GM19035 (cell line): Measurements from ENCODE around the gene PNMA1.

Experiments used
- ATAC-seq: cut with Tn5 transposase; IDR thresholded peaks from one replicate; pipeline ENCODE4 v1.9.1; 2021; ENCODE audit not compliant: unreplicated experiment

Gene PNMA1

DNA sequence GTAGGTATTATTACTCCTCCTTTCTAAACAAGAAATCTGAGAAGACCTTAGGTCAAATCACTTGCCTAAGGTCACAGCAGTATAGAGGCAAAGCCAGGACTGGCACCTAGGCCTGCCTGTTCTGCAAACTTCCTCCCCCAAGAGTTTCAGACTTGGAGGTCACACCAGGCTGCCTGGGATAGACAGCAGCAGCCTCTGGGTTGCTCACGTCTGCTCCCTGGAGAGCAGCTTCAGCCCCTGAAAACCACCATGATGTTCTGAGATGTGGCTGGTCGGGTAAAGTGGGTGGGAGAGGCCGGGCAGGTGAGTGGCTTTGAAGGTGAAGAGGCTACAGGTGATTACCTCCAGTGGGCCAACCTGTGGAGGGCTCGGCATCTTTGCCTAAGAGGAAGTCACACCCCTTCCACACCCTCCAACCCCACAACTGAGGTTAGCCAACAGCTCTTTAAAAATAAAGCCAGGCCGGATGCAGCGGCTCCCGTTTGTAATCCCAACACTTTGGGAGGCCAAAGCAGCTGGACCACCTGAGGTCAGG, 37.0 kb upstream of the PNMA1 start:
- no peak for ATAC-seq

DNA sequence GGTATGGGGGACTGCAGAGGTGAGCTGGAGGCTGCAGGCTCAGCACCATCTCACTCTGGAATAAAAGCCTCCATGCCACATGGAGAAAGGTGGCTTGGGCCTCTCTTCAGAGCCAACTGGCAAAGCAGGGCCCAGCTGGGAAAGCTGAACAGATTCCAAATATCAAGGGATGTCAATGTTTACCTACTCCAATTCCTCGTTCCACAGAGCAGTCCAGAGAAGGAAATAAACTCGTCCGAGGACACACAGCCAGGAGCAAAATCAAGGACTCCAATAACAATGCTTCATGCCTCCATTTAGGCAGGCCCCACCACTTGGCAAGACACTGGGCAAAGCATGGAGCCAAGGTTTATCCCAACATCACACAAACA, 36.3 kb upstream of the PNMA1 start:
- no peak for ATAC-seq

DNA sequence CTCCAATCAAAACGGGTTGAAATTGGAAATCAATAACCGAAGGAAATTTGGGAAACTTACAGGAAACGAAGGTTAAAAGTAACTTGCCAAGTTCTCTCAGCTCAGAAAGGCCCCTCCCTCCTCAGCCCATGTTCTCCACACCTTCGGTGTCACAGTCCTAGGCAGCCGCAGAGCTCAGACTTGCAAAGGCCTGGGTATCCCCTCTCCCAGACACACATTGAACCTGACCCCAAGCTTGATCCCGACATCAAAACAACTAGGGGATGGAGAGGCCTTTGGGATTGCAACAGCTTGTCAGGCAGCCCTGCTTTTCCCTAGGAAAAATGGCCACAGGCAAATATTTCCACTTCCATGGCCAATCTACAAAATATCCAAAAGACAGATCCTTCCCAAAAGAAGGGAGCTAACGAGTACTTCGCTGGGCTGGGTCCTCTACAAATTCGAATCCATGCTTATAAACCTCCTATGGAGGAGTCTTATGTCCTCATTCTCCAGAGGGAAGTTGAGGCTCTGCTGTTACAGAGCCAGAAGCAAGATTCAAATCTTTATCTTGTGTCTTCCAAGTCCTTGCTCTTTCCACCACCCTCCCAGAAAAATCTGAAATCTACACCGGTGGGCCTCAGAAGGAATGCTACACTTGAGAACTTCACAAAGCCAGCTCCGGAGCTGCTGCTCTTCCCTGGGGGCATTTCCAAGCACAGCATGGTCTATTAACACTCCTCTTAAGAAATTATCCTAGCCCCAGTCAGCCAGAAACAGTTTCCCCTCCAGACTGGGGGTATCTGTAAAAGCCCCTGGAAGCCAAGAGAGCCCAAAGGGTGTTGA, 35.7 kb upstream of the PNMA1 start:
- ATAC-seq = no peak

DNA sequence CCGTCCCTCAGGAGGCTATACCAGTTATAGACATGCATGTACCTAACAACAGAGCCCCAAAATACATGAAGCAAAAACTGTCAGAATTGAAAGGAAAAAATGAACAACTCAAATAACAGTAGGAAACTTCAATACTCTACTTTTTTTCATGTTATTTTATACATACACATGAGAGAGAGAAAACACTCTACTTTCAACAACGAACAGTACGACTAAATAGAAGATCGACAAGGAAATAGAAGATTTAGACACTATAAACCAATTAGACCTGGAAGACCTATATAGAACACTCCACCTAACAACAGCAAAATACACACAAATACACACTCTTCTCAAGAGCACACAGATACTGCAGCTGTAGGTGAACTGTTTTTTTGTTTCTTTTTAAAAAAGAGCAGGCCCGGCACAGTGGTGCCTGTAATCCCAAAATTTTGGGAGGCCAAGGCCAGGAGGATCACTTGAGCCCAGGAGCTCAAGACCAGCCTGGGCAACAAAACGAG, 34.7 kb upstream of the PNMA1 start:
- no peak for ATAC-seq

DNA sequence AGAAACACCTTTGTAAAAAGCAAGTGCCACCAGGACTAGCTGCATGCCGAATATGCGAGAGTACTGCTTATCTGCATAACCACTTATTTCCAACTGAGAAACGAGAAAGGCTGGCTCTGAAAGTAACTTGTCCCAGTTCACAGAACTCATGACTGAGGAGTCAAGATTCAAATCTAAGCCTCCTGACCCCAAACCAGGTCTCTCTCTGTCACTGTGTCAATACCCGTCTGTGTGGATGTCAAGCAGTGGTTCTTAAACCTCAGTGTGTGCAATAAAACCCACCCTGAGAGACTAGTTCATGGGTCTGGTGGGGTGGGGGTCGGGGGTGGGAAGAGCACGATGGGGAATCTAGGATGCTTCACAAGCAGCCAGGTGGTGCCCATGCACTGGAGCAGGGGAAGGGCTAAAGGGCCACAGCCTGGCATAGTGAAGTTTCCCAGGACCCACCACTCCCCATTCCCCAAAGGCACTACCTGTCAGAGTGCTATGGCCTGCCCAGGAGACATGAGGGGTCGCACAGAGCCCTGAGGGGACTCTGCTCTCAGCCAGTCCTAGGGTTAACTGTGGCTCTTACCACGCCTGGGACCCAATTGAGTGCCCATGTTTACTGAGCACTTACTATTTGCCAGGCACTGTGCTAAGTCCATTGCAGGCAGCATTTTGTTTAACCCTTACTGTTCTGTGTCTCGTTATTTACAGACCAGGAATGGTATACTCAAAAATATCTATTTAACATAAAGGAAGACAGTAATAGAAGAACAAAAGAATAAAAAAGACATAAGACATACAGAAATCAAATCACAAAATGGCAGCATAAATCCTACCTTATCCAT, 33.4 kb upstream of the PNMA1 start:
- ATAC-seq = no peak

DNA sequence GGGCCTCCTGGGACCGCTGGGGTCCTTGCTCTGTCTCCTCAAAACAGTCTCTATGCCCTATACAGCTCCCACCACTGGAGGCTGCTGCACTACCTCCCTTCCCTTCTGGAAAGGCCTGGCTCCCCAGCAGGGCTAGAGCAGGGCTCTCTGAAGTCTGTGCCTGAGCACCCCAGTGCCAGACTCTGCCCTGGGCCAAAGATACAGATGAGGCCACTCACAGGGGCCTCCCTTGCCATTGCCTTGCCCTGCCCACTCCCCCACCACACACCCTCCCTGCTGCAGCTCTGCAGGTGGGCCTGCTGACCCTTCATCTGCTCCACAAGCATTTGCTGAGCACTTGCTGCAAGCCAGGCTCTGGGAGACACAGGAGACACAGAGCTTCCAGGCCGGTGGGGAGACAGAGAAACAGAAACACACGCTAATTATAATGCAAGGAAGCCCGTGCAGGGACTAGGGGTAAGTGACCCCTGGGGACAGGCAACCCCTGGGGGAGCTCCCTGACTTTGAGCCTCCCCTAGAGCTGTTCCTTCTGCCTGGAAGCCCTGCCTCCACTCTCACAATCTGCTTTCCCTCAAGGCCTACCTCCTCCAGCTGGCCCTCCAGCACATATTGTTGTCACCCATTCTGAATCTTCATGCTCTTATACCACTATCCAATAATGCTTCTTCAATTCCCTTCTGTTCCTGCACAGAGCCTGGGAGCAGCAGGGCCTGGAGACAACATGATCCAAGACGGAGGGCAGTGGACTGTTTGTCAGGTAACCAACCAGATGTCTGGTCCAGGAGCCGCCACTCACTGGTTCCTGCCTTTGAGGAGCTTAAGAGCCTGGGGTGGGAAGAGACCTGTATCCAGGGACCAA, 32.6 kb upstream of the PNMA1 start:
- ATAC-seq = no peak

DNA sequence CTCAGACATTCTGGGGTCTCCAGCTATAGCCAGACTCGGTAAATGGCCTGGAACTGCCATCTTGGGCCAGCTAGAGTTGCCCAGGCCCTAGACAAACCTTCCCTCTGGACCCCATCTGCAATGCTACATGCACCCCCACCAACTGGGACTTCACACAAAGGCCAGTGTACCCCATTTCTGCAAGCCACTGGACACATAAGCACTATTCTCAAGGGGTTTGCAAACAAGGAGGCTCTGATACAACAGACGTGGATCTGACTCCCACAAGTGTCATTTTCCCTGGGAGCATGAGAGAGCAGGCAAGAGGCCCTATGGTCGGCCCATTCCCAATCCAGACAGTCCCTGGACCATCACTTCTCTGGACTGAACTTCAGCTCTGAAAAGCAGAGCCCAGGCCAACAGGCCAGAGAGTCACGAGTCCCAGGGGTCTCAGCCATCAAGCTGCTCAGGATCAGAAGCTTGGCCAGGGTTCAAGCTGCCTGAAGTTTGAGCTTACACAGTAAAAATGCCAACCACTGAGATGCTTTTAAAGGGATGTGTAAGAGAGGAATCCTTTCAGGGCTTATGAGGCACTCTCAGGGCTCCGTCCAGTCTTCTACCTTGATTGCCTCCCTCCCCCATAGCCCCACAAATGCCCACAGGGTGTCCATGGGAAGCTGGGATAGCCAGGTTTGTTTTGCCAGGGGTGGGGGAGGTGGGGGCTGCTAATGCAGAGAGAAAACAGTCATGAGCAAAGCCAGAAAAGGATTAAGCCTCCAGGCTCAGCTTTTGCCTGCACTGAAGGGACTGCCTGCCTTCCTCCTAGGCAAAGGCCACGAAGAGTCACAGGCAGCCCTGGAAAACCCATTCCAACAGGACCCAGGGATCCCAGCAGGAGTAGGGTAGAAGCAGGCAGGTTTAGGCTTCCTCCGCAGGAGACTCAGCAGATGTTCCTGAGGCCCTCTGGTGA, 31.7 kb upstream of the PNMA1 start:
- no peak for ATAC-seq

DNA sequence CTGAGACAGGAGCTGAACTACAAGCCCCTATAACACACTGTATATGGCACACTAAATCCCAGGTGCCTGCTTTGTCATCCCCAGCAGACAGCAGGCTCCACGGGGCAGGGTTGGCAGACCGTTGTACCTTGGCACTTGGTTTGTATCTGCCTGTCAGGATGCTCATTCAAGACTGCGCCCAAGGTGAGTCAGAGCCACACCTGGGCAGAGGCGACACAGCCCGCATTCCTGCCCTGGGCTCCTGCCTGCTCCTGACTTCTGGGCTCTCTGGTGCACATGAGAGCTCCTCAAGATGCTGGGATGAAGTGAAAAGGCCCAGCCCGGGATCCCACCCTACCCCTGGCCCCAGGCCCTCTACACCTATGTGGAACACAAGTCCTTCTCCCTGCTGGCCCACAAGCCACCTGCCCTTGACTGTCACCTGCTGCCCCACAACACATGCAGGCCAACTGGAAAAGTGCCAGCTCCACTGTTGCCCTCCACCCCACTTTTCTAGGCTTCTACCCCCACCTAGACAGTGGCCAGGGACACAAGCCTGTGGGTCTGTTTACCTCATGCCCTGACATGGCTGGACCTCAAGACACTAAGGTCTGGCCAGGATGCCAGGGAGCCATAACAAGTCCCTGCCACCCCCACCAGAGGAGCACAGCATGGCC, 30.8 kb upstream of the PNMA1 start:
- ATAC-seq = no peak

DNA sequence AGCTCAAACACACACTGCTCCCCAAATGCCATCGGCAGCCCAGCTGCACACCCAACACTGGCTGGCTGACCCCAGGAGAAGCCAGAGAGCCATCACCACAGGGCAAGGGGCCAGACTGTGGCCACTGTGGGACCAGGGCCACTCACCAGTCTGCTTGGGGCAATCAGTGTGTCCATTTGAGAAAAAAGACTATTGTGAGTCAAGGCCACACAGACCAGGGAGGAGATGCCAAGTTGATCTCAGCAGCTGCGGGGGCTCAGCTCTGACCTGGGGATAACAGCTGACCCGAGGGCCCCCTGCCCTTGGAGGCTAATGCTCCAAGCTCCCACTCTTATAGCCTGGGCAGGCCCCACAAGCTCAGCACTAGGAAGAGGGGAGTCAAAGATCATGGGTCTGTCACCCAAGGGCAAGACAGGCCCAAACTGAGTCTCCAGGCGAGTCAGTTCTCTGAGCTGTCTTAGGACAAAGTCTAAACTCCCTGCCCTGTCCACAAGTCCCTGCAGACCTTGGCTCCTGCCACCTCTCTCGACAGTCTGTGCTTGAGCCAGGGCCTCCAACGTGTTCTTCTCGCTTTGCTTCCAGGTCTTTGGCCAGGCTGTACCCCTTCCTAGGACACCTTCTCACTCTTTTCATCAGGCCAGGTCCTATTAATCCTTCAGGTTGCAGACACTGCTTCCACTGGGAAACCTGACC, 30.1 kb upstream of the PNMA1 start:
- no peak for ATAC-seq

DNA sequence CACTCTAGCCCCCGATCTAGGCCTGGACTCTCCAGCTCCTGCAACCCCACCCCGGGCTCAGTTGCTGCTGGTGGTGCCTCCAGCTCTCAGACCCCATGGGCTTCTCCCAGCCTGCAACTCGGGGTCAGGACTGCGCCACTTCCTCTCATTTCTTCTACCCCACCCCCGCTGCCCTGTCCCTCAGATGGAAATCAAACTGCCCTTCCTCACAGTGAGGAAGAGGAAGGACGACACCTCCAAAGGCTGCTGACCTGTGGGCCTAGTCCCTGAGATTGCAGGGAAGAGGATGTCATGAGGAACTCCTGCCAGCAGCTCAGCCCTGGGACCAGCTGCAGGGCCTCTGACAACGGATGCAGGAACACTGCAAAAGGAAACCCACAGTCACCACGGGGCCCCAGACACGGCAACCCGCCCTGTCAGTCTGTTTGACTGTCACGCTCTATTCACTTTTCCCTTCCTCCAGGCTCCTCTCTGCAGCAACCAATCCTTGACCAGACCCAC, 29.3 kb upstream of the PNMA1 start:
- ATAC-seq = peak; percentile 47

DNA sequence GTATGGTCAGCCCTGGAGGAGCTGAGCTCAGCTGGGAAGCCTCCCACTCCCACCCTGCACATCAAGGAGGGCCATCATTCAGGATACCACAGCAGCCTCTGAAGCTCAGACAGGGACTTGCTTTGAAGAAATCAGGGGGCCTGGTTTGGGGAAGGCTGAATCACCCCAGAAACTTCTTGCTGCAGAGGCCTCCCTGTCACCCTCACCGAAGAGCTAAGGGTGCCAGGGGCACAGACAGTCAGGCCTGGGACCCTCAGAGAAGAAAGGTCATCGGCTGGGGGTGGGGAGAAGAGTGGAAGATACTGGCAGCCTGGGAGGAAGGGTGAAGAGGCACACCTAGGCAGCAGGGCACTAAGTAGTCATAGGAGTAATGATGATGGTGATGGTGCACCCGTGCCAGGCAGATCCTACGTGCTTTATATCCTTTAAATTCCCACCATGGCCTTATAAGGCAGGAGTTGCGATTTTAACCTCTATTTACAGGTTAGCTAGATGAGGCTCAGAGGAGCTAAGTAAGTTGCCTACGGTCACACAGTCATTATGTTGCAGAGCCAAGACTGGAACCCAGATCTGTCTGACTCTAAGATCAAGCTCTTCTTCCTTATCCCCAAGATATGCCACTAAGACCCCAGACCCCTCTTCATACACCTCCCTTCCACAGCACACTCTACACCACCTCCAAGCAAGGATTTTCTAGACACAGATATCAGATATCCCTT, 28.5 kb upstream of the PNMA1 start:
- no peak for ATAC-seq

DNA sequence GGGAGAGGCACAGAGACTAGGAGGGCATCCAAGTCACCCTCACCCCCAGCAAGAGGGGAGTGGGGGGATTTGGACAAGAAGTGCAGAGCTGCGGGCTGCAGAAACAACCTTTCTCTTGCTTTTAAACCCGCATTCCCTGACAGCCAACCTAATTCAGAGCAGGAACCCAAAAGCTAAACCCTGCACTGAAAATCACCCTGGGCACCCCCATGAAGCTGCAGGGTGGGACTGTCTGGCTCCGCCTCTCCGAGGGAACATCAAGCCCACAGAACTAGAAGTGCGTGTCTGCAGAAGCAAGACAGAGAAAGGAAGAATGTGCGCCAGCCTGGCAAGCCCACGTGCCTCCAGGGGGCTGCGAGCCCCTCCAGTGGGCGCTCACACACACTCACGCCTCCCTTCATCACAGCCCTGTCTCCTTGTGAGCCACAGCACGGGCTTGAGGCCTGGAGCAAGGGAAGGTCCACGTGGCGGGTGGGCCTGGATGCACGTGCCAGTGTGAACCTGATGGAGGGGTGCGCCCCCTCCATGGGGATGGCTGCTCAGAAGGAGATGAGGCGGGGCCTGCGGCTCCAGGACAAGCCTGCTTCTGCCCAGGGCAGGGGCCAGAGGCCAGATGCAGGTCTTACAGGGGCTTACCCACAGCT, 27.8 kb upstream of the PNMA1 start:
- ATAC-seq = no peak

DNA sequence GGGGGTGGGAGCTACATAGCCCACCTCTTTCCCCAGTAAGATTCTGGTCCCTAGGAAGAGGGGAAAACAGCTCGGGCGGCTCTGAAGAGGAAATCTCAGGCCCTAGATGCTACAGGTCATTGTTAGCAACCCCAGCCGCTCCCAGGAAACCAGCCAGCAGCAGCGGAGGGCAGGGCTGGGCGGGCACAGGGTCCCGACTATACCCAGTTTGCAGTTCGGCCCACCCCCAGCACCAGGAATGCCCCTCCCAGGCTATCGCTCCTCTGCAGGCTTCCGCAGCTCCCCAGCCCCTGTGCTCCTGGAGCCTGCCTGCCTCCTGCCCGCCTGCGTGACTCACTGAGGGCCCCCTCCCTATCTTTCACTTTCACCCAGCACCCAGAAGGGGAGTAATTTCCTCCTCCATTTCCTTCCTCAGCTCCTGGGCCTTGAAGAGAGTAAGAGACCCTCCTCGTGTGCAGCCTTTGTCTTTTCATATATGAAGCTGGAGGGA, 27.2 kb upstream of the PNMA1 start:
- no peak for ATAC-seq

DNA sequence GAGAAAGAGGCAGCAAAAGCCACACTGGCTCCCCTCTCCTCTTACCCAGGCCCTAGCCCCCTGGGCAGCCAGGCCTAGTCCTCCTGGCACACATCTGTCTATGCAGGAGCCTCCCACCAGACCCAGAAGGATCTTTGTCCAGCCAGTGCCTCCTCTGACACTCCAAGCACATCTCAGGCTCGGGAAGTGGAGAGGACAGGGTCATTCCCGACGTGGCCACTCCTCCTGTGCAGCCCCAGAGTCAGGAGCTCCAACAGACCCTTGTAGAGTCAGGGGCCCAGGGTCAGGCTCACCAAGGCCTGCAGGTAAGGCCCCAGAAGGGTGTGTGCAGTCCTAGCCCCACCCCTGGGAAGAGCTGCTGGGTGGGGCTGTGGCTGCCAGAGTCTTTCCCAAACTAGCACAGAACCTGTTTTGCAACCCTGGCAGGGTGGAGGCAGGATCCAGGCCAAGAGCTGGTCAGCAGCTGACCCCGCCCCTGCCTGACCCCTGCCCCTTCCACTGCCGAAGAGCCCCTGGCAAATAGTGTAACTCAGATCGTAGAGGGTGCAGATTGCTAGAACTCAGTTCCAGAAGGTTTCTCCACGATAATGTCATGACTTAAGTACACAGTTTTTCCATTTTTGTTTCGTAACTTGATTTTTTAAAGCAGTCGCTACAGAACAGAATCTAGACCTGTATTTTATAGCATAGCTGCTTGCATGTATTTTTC, 26.6 kb upstream of the PNMA1 start:
- ATAC-seq = no peak

DNA sequence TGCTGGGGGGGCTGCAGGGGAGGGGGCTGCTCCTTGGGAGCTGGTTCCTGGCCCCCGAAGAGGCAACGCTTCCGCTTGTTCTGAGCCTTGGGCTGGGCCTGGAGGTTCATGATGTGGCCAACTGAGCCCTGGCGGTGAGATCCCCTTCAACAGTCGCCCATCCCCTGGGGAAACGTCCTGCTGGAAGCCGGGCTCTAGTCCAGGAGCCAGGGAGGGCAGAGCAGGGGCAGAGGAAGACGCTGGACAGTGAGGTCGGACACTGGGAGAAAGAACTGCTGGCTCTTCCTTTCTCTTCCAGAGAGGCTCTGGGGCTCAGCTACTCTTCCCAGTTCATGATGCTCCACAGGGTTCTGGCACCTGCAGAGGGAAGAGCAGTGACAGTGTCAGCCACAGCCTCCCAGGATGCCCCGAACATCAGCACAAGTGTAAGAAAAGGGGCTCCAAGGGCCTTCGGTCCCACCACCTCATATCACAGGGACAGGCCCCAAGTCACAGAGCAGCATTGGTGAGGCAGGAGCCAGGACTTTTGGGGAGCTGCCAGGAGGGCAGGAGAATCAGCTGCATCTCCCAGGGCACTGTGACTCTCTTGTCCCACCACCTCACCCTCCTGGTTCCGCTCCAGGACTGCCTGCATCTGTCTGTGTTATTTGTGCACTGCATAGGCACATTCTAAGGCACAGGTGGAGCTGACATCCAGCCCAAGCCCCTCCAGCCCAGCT, 25.9 kb upstream of the PNMA1 start:
- ATAC-seq = no peak
